Endodermal cell (in vitro differentiated cells): ENCODE measurements around the gene CCDC78. TPM values are rescaled to one million over a fixed set of nuclear protein-coding genes. Genes with fewer than 3 reads are reported as not detected.

ENCODE experiments used
- DNase-seq: peaks from one replicate; pipeline ENCODE4 v3.0.0-alpha.2; 2017
- H3K27ac ChIP-seq: 2 replicates; pipeline ENCODE4 v1.5.1; 2013; ENCODE audit warnings: mild to moderate bottlenecking, low read depth, low read length, moderate library complexity
- H3K27me3 ChIP-seq: 2 replicates; pipeline ENCODE4 v1.6.1; 2013; ENCODE audit warnings: mild to moderate bottlenecking, low read length, moderate library complexity; ENCODE audit not compliant: insufficient read depth, control insufficient read depth, poor library complexity, severe bottlenecking
- H3K36me3 ChIP-seq: 2 replicates; pipeline ENCODE4 v1.7.0; 2013; ENCODE audit warnings: mild to moderate bottlenecking, low read length, moderate library complexity; ENCODE audit not compliant: control insufficient read depth, insufficient read depth
- H3K4me1 ChIP-seq: one replicate; pipeline ENCODE4 v1.7.0; 2013; ENCODE audit warnings: low read length; ENCODE audit not compliant: control insufficient read depth, insufficient read depth
- H3K4me3 ChIP-seq: 2 replicates; pipeline ENCODE4 v1.5.1; 2013; ENCODE audit warnings: mild to moderate bottlenecking, low read length, moderate library complexity
- H3K9ac ChIP-seq: 2 replicates; pipeline ENCODE4 v1.6.1; 2013; ENCODE audit warnings: mild to moderate bottlenecking, low read length, moderate library complexity; ENCODE audit not compliant: poor library complexity, severe bottlenecking; ENCODE audit errors: extremely low read depth
- H3K9me3 ChIP-seq: 2 replicates; pipeline ENCODE4 v1.6.1; 2013; ENCODE audit warnings: mild to moderate bottlenecking, low read length, moderate library complexity; ENCODE audit not compliant: control insufficient read depth
- H3K27ac Mint-ChIP-seq: 2 replicates; pipeline ENCODE4 v1.8.0; 2020; ENCODE audit warnings: mixed read lengths
- H3K27me3 Mint-ChIP-seq: 2 replicates; pipeline ENCODE4 v1.8.0; 2021; ENCODE audit warnings: mild to moderate bottlenecking, mixed read lengths; ENCODE audit not compliant: insufficient read depth
- H3K36me3 Mint-ChIP-seq: 2 replicates; pipeline ENCODE4 v1.8.0; 2020; ENCODE audit warnings: low read depth, mixed read lengths
- H3K4me1 Mint-ChIP-seq: 2 replicates; pipeline ENCODE4 v1.8.0; 2020; ENCODE audit warnings: mixed read lengths
- H3K4me3 Mint-ChIP-seq: 2 replicates; pipeline ENCODE4 v1.8.0; 2020; ENCODE audit warnings: mild to moderate bottlenecking, moderate library complexity, mixed read lengths
- H3K9me3 Mint-ChIP-seq: 2 replicates; pipeline ENCODE4 v1.8.0; 2020; ENCODE audit warnings: mild to moderate bottlenecking, mixed read lengths
- WGBS, 2 experiments: methylation state at CpG; one replicate each; pipeline versions ENCODE4 v1.1.5 to v1.1.7; 2013; ENCODE audit warnings: missing lambda C conversion rate in 2 of 2, mixed read lengths in 1 of 2; ENCODE audit not compliant: insufficient coverage in 1 of 2, insufficient read length in 1 of 2; 5-methylcytosine and 5-hydroxymethylcytosine counted together
- total RNA-seq, 2 donors: library from RNA; stranded (reverse); fragmentation: NEBNext Ultra II Directional in 1 of 2; extraction: Animal tissue kit (Norgen Biotek cat#: 25700) in 1 of 2; gene quantifications; 2 replicates in 1 of 2; 3 replicates in 1 of 2; pipeline ENCODE4 v1.2.1, GENCODE V29; 2021
- TF ChIP-seq, protein P1 (sequence below): fragments of 200-600 bp; sonication (generic); conservative IDR thresholded peaks from 2 replicates; pipeline ENCODE4 v1.5.0; 2021; ENCODE audit warnings: antibody characterized with exemption, mild to moderate bottlenecking

CCDC78 gene
- total RNA-seq, 2 donors from 2014 or later: 6.5 to 8.1 TPM

- peaks cover 9% of the 10 kb centered on the region for H3K4me1 Mint-ChIP-seq
- H3K4me3 ChIP-seq: peak overlapping the region; percentile 87
- H3K9me3 Mint-ChIP-seq: no peaks in the 10 kb centered on the region
- no peaks in the 10 kb centered on the region for H3K9me3 ChIP-seq
- peak overlapping the region; percentile 59 for H3K9ac ChIP-seq
- TF ChIP-seq, protein P1, sequence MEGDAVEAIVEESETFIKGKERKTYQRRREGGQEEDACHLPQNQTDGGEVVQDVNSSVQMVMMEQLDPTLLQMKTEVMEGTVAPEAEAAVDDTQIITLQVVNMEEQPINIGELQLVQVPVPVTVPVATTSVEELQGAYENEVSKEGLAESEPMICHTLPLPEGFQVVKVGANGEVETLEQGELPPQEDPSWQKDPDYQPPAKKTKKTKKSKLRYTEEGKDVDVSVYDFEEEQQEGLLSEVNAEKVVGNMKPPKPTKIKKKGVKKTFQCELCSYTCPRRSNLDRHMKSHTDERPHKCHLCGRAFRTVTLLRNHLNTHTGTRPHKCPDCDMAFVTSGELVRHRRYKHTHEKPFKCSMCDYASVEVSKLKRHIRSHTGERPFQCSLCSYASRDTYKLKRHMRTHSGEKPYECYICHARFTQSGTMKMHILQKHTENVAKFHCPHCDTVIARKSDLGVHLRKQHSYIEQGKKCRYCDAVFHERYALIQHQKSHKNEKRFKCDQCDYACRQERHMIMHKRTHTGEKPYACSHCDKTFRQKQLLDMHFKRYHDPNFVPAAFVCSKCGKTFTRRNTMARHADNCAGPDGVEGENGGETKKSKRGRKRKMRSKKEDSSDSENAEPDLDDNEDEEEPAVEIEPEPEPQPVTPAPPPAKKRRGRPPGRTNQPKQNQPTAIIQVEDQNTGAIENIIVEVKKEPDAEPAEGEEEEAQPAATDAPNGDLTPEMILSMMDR: no peak
- H3K4me3 Mint-ChIP-seq: peak overlapping the region; percentile 67
- peak; percentile 63 for DNase-seq
- H3K4me1 ChIP-seq: peaks cover 8% of the 10 kb centered on the region
- H3K27me3 Mint-ChIP-seq: peaks cover 8% of the 10 kb centered on the region
- H3K27ac Mint-ChIP-seq: peak overlapping the region; percentile 84
- WGBS, 2 experiments: 34 to 38% methylated on average over 4 to 16 of the region's 16 CpGs
- H3K36me3 ChIP-seq: no peaks in the 10 kb centered on the region
- no peaks in the 10 kb centered on the region for H3K36me3 Mint-ChIP-seq
- H3K27ac ChIP-seq: peak overlapping the region; percentile 76
- H3K27me3 ChIP-seq: peaks cover 8% of the 10 kb centered on the region
Observed at GRCh38 chr16:719815-720446, 6.3 kb downstream of the CCDC78 start.

GRCh38 chr16:718922-719321 lies 7.3 kb downstream of the CCDC78 start:
- Mint-ChIP-seq H3K4me3 (peak overlapping the region; percentile 67), H3K36me3 (no peaks in the 10 kb centered on the region), H3K4me1 (peaks cover 9% of the 10 kb centered on the region), H3K9me3 (no peaks in the 10 kb centered on the region), H3K27ac (no peak overlapping the region), H3K27me3 (peaks cover 12% of the 10 kb centered on the region)
- no peak for DNase-seq
- Histone ChIP-seq H3K9ac (no peak overlapping the region), H3K27me3 (peaks cover 15% of the 10 kb centered on the region), H3K9me3 (no peaks in the 10 kb centered on the region), H3K27ac (no peak overlapping the region), H3K4me1 (peaks cover 8% of the 10 kb centered on the region), H3K4me3 (no peak overlapping the region), H3K36me3 (no peaks in the 10 kb centered on the region)
- TF ChIP-seq, protein P1: no peak
- WGBS, 2 experiments: 80 to 88% methylated on average over 1 to 6 of the region's 6 CpGs

GRCh38 chr16:718389-718788 lies 7.9 kb downstream of the CCDC78 start:
- peaks cover 8% of the 10 kb centered on the region for H3K4me1 ChIP-seq
- Mint-ChIP-seq H3K27ac (no peak overlapping the region), H3K9me3 (no peaks in the 10 kb centered on the region), H3K4me3 (no peak overlapping the region), H3K36me3 (no peaks in the 10 kb centered on the region), H3K27me3 (peaks cover 16% of the 10 kb centered on the region), H3K4me1 (peaks cover 9% of the 10 kb centered on the region)
- no peak overlapping the region for H3K4me3 ChIP-seq
- H3K27me3 ChIP-seq: peaks cover 20% of the 10 kb centered on the region
- TF ChIP-seq, protein P1: no peak
- H3K9ac ChIP-seq: no peak overlapping the region
- H3K9me3 ChIP-seq: no peaks in the 10 kb centered on the region
- no peak for DNase-seq
- no peaks in the 10 kb centered on the region for H3K36me3 ChIP-seq
- no peak overlapping the region for H3K27ac ChIP-seq
- WGBS, 2 experiments: 88 to 90% methylated on average over 6 to 9 of the region's 9 CpGs
